ENCODE measurements around the gene KEAP1. TPM values are rescaled to one million over a fixed set of nuclear protein-coding genes. Genes with fewer than 3 reads are reported as not detected.
"Not testable (repeated sequence)": the region's sequence is repeated elsewhere in the genome, so short reads cannot be mapped to it uniquely, and the experiment has no call there.

KEAP1 gene
- polyA plus RNA-seq, 4 donors, result 35.1 to 73.8 (median 56.4) TPM

- H3K27me3 ChIP-seq (ENCODE audit: control insufficient read depth in 3 of 3, insufficient read depth in 3 of 3, low read length in 3 of 3), result peaks cover 0 to 18% (median 0%) of the 10 kb centered on the region in 3 donors
- 88 to 91% (median 89%) methylated on average over 7 of the region's 7 CpGs for WGBS, 3 donors
Observed at GRCh38 chr19:10458733-10459132, 44.4 kb downstream of the KEAP1 start.

GRCh38 chr19:10454267-10454666 is 48.9 kb downstream of the KEAP1 start:
- no peaks in the 10 kb centered on the region for H3K9me3 ChIP-seq (ENCODE audit: control insufficient read depth in 2 of 2, insufficient read depth in 1 of 2, low read depth in 1 of 2, low read length in 1 of 2)
- FAIRE-seq (no peak), DNase-seq (no peak)
- H3K4me3 ChIP-seq (ENCODE audit: low read depth in 1 of 3, low read length in 3 of 3), result no peak overlapping the region
- no peaks in the 10 kb centered on the region for H3K36me3 ChIP-seq (ENCODE audit: control insufficient read depth in 3 of 3, insufficient read depth in 2 of 3, low read depth in 1 of 3, low read length in 3 of 3)
- H3K27me3 ChIP-seq (ENCODE audit: control insufficient read depth in 3 of 3, insufficient read depth in 3 of 3, low read length in 3 of 3), result peaks cover 0 to 22% (median 0%) of the 10 kb centered on the region in 3 donors
- WGBS, 3 donors, result 15 to 32% (median 23%) methylated on average over 5 of the region's 5 CpGs
- no peaks in the 10 kb centered on the region for H3K4me1 ChIP-seq (ENCODE audit: control insufficient read depth in 3 of 3, insufficient read depth in 2 of 3, low read depth in 1 of 3, low read length in 2 of 3)
- H3K27ac ChIP-seq (ENCODE audit: low read depth in 1 of 3, low read length in 2 of 3), result no peak overlapping the region

More at GRCh38 chr19:10458733-10459132, 44.4 kb downstream of the KEAP1 start:
- H3K4me3 ChIP-seq (ENCODE audit: low read depth in 1 of 3, low read length in 3 of 3); H3K27ac ChIP-seq (ENCODE audit: low read depth in 1 of 3, low read length in 2 of 3); H3K36me3 ChIP-seq (ENCODE audit: control insufficient read depth in 3 of 3, insufficient read depth in 2 of 3, low read depth in 1 of 3, low read length in 3 of 3); FAIRE-seq; H3K9me3 ChIP-seq (ENCODE audit: control insufficient read depth in 2 of 2, insufficient read depth in 1 of 2, low read depth in 1 of 2, low read length in 1 of 2); H3K4me1 ChIP-seq (ENCODE audit: control insufficient read depth in 3 of 3, insufficient read depth in 2 of 3, low read depth in 1 of 3, low read length in 2 of 3); DNase-seq: not testable (repeated sequence)

DNA sequence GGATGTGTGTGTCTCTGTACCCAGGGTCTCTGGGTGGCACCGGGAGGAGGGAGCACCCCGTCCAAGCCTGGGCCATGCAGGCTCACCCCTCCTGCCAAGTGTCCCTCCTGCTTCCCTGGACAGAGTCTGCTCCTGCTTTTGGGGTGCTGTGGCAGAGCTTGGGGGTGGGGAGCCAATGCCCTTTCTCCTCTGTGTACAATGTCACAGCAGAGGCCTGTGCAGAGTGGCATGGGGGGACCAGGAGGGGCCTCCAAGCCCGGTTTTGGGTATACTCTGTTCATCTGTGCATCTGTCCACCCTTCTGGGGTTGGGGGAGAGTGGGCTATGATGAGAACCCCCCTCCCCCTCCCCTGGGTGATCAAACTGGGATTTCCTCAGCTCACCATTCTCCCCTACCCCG is 49.3 kb downstream of the KEAP1 start:
- 51 to 59% (median 54%) methylated on average over 4 of the region's 4 CpGs for WGBS, 3 donors
- Histone ChIP-seq H3K9me3 (ENCODE audit: control insufficient read depth in 2 of 2, insufficient read depth in 1 of 2, low read depth in 1 of 2, low read length in 1 of 2) (no peaks in the 10 kb centered on the region), H3K4me3 (ENCODE audit: low read depth in 1 of 3, low read length in 3 of 3) (no peak overlapping the region), H3K36me3 (ENCODE audit: control insufficient read depth in 3 of 3, insufficient read depth in 2 of 3, low read depth in 1 of 3, low read length in 3 of 3) (no peaks in the 10 kb centered on the region), H3K27ac (ENCODE audit: low read depth in 1 of 3, low read length in 2 of 3) (no peak overlapping the region), H3K27me3 (ENCODE audit: control insufficient read depth in 3 of 3, insufficient read depth in 3 of 3, low read length in 3 of 3) (peaks cover 0 to 22% (median 0%) of the 10 kb centered on the region in 3 donors), H3K4me1 (ENCODE audit: control insufficient read depth in 3 of 3, insufficient read depth in 2 of 3, low read depth in 1 of 3, low read length in 2 of 3) (no peaks in the 10 kb centered on the region)
- no peak for FAIRE-seq
- DNase-seq, result no peak

DNA sequence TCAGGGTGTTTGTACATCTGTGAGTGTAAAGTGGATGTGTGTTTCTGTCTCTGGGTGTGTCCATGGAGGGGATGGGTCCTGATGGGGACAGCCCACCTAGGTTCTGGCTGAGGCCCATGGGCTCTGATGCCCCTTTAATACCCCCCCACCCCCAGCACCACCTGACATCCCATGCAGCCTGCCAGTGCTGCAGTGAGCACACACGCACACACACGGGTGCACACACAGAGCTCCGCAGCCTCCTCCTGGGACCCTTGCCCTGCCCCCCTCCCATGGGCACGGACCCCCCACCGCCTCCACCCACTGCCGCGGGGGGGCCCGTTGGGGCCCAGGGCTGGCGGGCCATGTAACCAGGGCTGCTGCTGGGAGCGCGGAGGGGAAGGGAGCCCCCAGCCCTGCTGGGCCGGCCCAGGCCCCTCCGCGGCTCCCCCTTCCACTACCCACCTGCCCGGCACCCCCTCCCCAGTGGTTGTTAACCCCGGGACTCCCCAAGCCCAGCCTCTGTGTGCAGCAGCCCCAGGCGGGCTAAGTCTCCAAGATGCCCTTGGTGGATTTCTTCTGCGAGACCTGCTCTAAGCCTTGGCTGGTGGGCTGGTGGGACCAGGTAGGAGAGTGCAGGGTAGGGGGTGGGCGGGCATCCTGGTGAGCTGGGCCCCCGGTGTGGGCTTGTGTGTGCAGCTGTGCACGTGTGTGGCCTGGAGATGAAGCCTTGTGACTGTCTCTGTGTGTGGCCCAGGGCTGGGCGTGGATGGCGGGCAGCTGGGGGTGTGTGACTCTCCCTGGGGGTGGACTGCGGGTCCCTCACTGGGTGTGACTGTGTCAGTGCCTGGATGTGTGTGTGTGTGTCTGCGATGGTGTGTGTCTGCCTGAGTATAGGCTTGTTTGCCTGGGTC is 50.2 kb downstream of the KEAP1 start:
- Histone ChIP-seq H3K27me3 (ENCODE audit: control insufficient read depth in 3 of 3, insufficient read depth in 3 of 3, low read length in 3 of 3) (peaks cover 0 to 22% (median 0%) of the 10 kb centered on the region in 3 donors), H3K36me3 (ENCODE audit: control insufficient read depth in 3 of 3, insufficient read depth in 2 of 3, low read depth in 1 of 3, low read length in 3 of 3) (no peaks in the 10 kb centered on the region), H3K4me3 (ENCODE audit: low read depth in 1 of 3, low read length in 3 of 3) (no peak overlapping the region), H3K27ac (ENCODE audit: low read depth in 1 of 3, low read length in 2 of 3) (no peak overlapping the region), H3K9me3 (ENCODE audit: control insufficient read depth in 2 of 2, insufficient read depth in 1 of 2, low read depth in 1 of 2, low read length in 1 of 2) (no peaks in the 10 kb centered on the region), H3K4me1 (ENCODE audit: control insufficient read depth in 3 of 3, insufficient read depth in 2 of 3, low read depth in 1 of 3, low read length in 2 of 3) (no peaks in the 10 kb centered on the region)
- DNase-seq (no peak), FAIRE-seq (no peak)
- WGBS, 3 donors, result 37 to 47% (median 44%) methylated on average over 21 to 25 of the region's 25 CpGs

DNA sequence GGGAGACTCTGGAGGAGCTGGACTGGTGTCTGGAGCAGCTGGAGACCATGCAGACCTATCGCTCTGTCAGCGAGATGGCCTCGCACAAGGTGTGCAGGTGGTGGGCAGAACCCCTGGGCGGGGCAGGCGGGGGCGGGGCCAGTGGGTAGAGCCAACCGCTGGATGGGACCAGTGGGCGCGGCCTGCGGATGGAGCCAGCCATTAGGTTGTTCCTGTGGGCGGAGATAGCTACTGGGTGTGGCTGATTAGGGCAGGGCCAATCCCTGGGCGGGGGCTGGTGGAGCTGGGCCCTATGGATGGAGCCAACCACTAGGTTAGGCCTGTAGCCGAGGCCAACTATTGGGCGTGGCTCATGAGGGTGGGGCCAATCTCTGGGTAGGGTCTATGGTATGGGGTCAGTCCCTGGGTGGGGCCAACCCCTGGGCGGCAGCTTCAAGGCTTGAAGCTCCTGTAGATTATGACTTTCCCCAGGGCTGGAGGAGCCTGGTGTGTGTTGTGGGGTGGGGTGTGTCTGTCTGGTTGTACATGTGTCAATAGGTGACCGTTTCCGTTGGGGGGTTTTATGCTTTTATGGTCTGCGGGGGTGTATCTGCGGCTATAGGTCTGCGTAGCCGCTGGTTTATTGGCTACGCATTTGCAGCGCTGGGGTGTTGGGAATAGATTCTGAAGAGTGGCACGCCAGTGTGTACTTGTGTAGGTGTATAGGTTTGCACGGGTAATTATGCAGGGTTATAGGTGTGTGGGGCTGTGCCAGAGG is 52.1 kb downstream of the KEAP1 start:
- no peaks in the 10 kb centered on the region for H3K9me3 ChIP-seq (ENCODE audit: control insufficient read depth in 2 of 2, insufficient read depth in 1 of 2, low read depth in 1 of 2, low read length in 1 of 2)
- peaks cover 0 to 2% (median 0%) of the 10 kb centered on the region in 3 donors for H3K36me3 ChIP-seq (ENCODE audit: control insufficient read depth in 3 of 3, insufficient read depth in 2 of 3, low read depth in 1 of 3, low read length in 3 of 3)
- H3K4me3 ChIP-seq (ENCODE audit: low read depth in 1 of 3, low read length in 3 of 3), result no peak overlapping the region
- WGBS, 3 donors, result 31 to 73% (median 57%) methylated on average over 24 to 25 of the region's 25 CpGs
- peaks cover 0 to 22% (median 0%) of the 10 kb centered on the region in 3 donors for H3K27me3 ChIP-seq (ENCODE audit: control insufficient read depth in 3 of 3, insufficient read depth in 3 of 3, low read length in 3 of 3)
- no peaks in the 10 kb centered on the region for H3K4me1 ChIP-seq (ENCODE audit: control insufficient read depth in 3 of 3, insufficient read depth in 2 of 3, low read depth in 1 of 3, low read length in 2 of 3)
- FAIRE-seq (no peak), DNase-seq (peak; percentile 27 to 55)
- H3K27ac ChIP-seq (ENCODE audit: low read depth in 1 of 3, low read length in 2 of 3), result no peak overlapping the region

DNA sequence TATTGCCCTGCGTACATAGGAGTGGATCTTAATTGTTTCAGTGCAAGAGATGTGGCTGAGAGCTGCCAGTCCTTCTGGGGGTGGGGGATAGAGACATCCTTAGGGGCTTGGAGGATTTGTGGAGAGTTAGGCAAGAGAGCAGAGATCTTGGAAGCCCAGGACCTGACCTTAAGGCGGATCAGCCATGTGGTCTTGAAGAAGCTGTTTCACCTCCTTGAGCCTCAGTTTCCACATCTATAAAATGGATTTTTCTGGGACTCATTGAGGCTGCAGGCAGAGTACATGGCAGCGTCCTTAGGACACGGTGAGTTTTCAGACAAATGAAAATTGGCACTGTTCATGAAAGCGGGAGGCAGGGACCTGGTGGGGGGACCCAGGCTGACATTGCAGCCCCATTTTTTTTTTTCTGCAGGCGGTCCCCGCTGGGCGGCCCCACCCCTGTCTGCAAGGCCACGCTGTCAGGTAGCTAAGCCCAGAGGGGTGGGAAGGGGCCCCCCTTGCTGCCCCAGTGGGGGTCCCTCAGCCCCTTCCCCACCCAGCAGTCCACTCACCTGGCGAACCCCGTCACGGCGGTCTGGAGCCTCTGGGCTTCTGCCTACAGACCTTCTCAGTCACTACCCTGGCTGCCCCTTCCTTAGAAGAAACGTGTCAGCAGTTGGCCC is 52.8 kb downstream of the KEAP1 start:
- Histone ChIP-seq H3K4me3 (ENCODE audit: low read depth in 1 of 3, low read length in 3 of 3) (no peak overlapping the region), H3K36me3 (ENCODE audit: control insufficient read depth in 3 of 3, insufficient read depth in 2 of 3, low read depth in 1 of 3, low read length in 3 of 3) (peaks cover 0 to 2% (median 0%) of the 10 kb centered on the region in 3 donors), H3K9me3 (ENCODE audit: control insufficient read depth in 2 of 2, insufficient read depth in 1 of 2, low read depth in 1 of 2, low read length in 1 of 2) (no peaks in the 10 kb centered on the region), H3K4me1 (ENCODE audit: control insufficient read depth in 3 of 3, insufficient read depth in 2 of 3, low read depth in 1 of 3, low read length in 2 of 3) (no peaks in the 10 kb centered on the region), H3K27me3 (ENCODE audit: control insufficient read depth in 3 of 3, insufficient read depth in 3 of 3, low read length in 3 of 3) (peaks cover 0 to 22% (median 0%) of the 10 kb centered on the region in 3 donors), H3K27ac (ENCODE audit: low read depth in 1 of 3, low read length in 2 of 3) (no peak overlapping the region)
- WGBS, 3 donors, result 83 to 90% (median 86%) methylated on average over 10 to 14 of the region's 14 CpGs
- DNase-seq (no peak), FAIRE-seq (no peak)

GRCh38 chr19:10449037-10449436 is 54.1 kb downstream of the KEAP1 start:
- no peaks in the 10 kb centered on the region for H3K4me1 ChIP-seq (ENCODE audit: control insufficient read depth in 3 of 3, insufficient read depth in 2 of 3, low read depth in 1 of 3, low read length in 2 of 3)
- peaks cover 0 to 2% (median 0%) of the 10 kb centered on the region in 3 donors for H3K36me3 ChIP-seq (ENCODE audit: control insufficient read depth in 3 of 3, insufficient read depth in 2 of 3, low read depth in 1 of 3, low read length in 3 of 3)
- no peak for FAIRE-seq
- H3K27ac ChIP-seq (ENCODE audit: low read depth in 1 of 3, low read length in 2 of 3), result no peak overlapping the region
- 88 to 91% (median 88%) methylated on average over 7 of the region's 7 CpGs for WGBS, 3 donors
- no peaks in the 10 kb centered on the region for H3K9me3 ChIP-seq (ENCODE audit: control insufficient read depth in 2 of 2, insufficient read depth in 1 of 2, low read depth in 1 of 2, low read length in 1 of 2)
- H3K4me3 ChIP-seq (ENCODE audit: low read depth in 1 of 3, low read length in 3 of 3), result no peak overlapping the region
- no peak for DNase-seq
- peaks cover 0 to 15% (median 0%) of the 10 kb centered on the region in 3 donors for H3K27me3 ChIP-seq (ENCODE audit: control insufficient read depth in 3 of 3, insufficient read depth in 3 of 3, low read length in 3 of 3)

DNA sequence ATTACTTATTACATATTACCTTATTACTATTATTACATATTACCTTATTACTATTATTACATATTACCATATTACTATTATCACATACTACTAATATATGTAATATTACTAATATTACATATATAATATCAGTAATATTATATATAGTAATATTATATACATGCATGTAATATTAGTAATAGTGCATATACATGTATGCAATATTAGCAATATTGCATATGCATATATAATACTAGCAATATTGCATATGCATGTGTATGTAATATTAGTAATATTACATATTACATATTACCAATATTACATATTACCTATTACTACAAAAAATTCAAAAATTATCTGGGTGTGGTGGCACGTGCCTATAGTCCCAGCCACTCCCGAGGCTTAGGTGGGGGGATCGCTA is 60.5 kb downstream of the KEAP1 start:
- whole genome bisulfite sequencing, 3 donors, result 87 to 94% (median 91%) methylated on average over 3 of the region's 3 CpGs
- DNase-seq (no peak), FAIRE-seq (peak; percentile 53)
- no peaks in the 10 kb centered on the region for H3K4me1 ChIP-seq (ENCODE audit: control insufficient read depth in 3 of 3, insufficient read depth in 2 of 3, low read depth in 1 of 3, low read length in 2 of 3)
- no peak overlapping the region for H3K27ac ChIP-seq (ENCODE audit: low read depth in 1 of 3, low read length in 2 of 3)
- H3K9me3 ChIP-seq (ENCODE audit: control insufficient read depth in 2 of 2, insufficient read depth in 1 of 2, low read depth in 1 of 2, low read length in 1 of 2), result no peaks in the 10 kb centered on the region
- H3K36me3 ChIP-seq (ENCODE audit: control insufficient read depth in 3 of 3, insufficient read depth in 2 of 3, low read depth in 1 of 3, low read length in 3 of 3), result peaks cover 0 to 1% (median 0%) of the 10 kb centered on the region in 3 donors
- H3K27me3 ChIP-seq (ENCODE audit: control insufficient read depth in 3 of 3, insufficient read depth in 3 of 3, low read length in 3 of 3), result no peaks in the 10 kb centered on the region
- no peak overlapping the region for H3K4me3 ChIP-seq (ENCODE audit: low read depth in 1 of 3, low read length in 3 of 3)
